K562 (cell line): ENCODE results near the gene NT5C1B. TPM values are rescaled to one million over a fixed set of nuclear protein-coding genes. Genes with fewer than 3 reads are reported as not detected.

Source experiments
- ATAC-seq: fragments of 200-7000 bp; cut with Tn5 transposase; 3 replicates; pipeline ENCODE4 v1.9.1; 2020; ENCODE audit warnings: moderate library complexity
- BruUV-seq: library from RNA; stranded (reverse); fragments of 400-500 nt; replicated peaks from 2 replicates; lab custom pipeline; 2021; lab: Mats Ljungman, UMichigan
- CTCF ChIA-PET: fragments of 300-600 bp; formaldehyde crosslinking; extraction: SDS; loops from one replicate; lab custom pipeline; 2021; ENCODE audit warnings: low intra/inter-chr PET ratio; lab: Yijun Ruan, JAX
- POLR2A ChIA-PET: fragments of 300-600, 350-650 bp; sonication (Branson Sonifier 250); formaldehyde crosslinking; extraction: SDS; loops from one replicate; lab custom pipeline; 2021; ENCODE audit warnings: antibody characterized with exemption, inconsistent platforms; lab: Yijun Ruan, JAX
- DNase-seq, 4 experiments: peaks; one replicate each; pipeline versions ENCODE4 v3.0.0 to v3.0.0-alpha.2; 2011 to 2018; ENCODE audit warnings: low spot score in 3 of 4, mixed read lengths in 3 of 4; ENCODE audit errors: extremely low read depth in 1 of 4
- FAIRE-seq: peaks from 2 replicates; lab custom pipeline; 2011; peaks lifted over from hg19 to GRCh38; lab: Jason Lieb, UNC
- H2AFZ ChIP-seq: 2 replicates; pipeline ENCODE4 v1.6.0; 2011; ENCODE audit warnings: low read depth, low read length, control low read depth, inconsistent platforms
- H3K27ac ChIP-seq: fragments of 200-600 bp; 3 replicates; pipeline ENCODE4 v1.8.0; 2011; ENCODE audit warnings: low read depth, mild to moderate bottlenecking, control low read depth, inconsistent platforms, low read length, moderate library complexity, mixed read lengths; ENCODE audit errors: extremely low read depth
- H3K27me3 ChIP-seq, 2 experiments: fragments of 300-600 bp in 1 of 2; 2 replicates in 1 of 2; 3 replicates in 1 of 2; pipeline versions ENCODE4 v1.6.0 to v1.8.0; 2011; ENCODE audit warnings: inconsistent platforms in 2 of 2, low read length in 2 of 2, mild to moderate bottlenecking in 1 of 2, mixed read lengths in 1 of 2, moderate library complexity in 1 of 2; ENCODE audit not compliant: control insufficient read depth in 2 of 2, insufficient read depth in 2 of 2
- H3K36me3 ChIP-seq: fragments of 300-600 bp; 3 replicates; pipeline ENCODE4 v1.8.0; 2011; ENCODE audit warnings: mild to moderate bottlenecking, low read length, inconsistent platforms; ENCODE audit not compliant: control insufficient read depth, insufficient read depth
- H3K4me1 ChIP-seq, 2 experiments: fragments of 200-600 bp in 1 of 2; replicated peaks in 1 of 2; 2 replicates in 1 of 2; 3 replicates in 1 of 2; pipeline versions ENCODE4 v1.5.1 to v1.8.0; 2011; ENCODE audit warnings: inconsistent platforms in 2 of 2, low read length in 2 of 2, mild to moderate bottlenecking in 1 of 2, mixed read lengths in 1 of 2, moderate library complexity in 1 of 2; ENCODE audit not compliant: control insufficient read depth in 2 of 2, insufficient read depth in 2 of 2
- H3K4me2 ChIP-seq: 2 replicates; pipeline ENCODE4 v1.6.1; 2011; ENCODE audit warnings: low read length, control low read depth, inconsistent platforms, mixed read lengths; ENCODE audit not compliant: insufficient read depth
- H3K4me3 ChIP-seq: fragments of 200-600 bp; sonication (generic), shearing (Covaris generic); 2 replicates; pipeline ENCODE4 v1.5.1; 2016; ENCODE audit warnings: control low read depth, inconsistent platforms
- H3K79me2 ChIP-seq: fragments of 200-600 bp; 3 replicates; pipeline ENCODE4 v1.8.0; 2011; ENCODE audit warnings: low read length, inconsistent platforms; ENCODE audit not compliant: control insufficient read depth, insufficient read depth
- H3K9ac ChIP-seq, 2 experiments: 2 replicates each; pipeline versions ENCODE4 v1.6.0 to v1.6.1; 2011; ENCODE audit warnings: low read depth in 2 of 2, low read length in 2 of 2, control low read depth in 1 of 2, inconsistent platforms in 1 of 2, mild to moderate bottlenecking in 1 of 2, mixed read lengths in 1 of 2; ENCODE audit not compliant: insufficient read depth in 1 of 2
- H3K9me1 ChIP-seq: one replicate; pipeline ENCODE4 v1.6.0; 2011; ENCODE audit warnings: inconsistent platforms, mild to moderate bottlenecking, low read length, moderate library complexity; ENCODE audit not compliant: control insufficient read depth, insufficient read depth
- H3K9me3 ChIP-seq: replicated peaks from 2 replicates; pipeline ENCODE4 v1.5.1; 2011; ENCODE audit warnings: low read depth, low read length, inconsistent platforms; ENCODE audit not compliant: control insufficient read depth, insufficient read depth
- H4K20me1 ChIP-seq: replicated peaks from 2 replicates; pipeline ENCODE4 v1.6.1; 2011; ENCODE audit warnings: low read length, inconsistent platforms, mixed read lengths; ENCODE audit not compliant: control insufficient read depth, insufficient read depth
- CREM ChIP-seq: IDR thresholded peaks from 2 replicates; pipeline ENCODE4 v1.6.1; 2014; ENCODE audit warnings: antibody characterized with exemption, low read depth
- SMARCA4 ChIP-seq: fragments of 450-650 bp; IDR thresholded peaks from 2 replicates; pipeline ENCODE4 v1.6.1; 2016
- SMARCE1 ChIP-seq: fragments of 450-650 bp; IDR thresholded peaks from 2 replicates; pipeline ENCODE4 v1.7.1; 2016; ENCODE audit warnings: mild to moderate bottlenecking
- ZBTB8A ChIP-seq: fragments of 450-650 bp; IDR thresholded peaks from 2 replicates; pipeline ENCODE4 v1.6.1; 2018; ENCODE audit warnings: mild to moderate bottlenecking, moderate library complexity; ENCODE audit not compliant: partially characterized antibody
- WGBS: fragments of 100-300 bp; shearing (Covaris generic); methylation state at CpG from one replicate; pipeline ENCODE4 v1.1.6; 2016; ENCODE audit warnings: low coverage, mixed read lengths; ENCODE audit not compliant: insufficient coverage; ENCODE audit errors: missing lambda C conversion rate; 5-methylcytosine and 5-hydroxymethylcytosine counted together
- in situ Hi-C: fragments of 300-500 bp; cut with MboI; formaldehyde crosslinking; loops from 4 replicates; pipeline ENCODE4 v1.15.0; 2018; ENCODE audit warnings: inconsistent platforms, mixed read lengths
- intact Hi-C: fragments of 100-400 bp; cut with micrococcal nuclease; formaldehyde crosslinking; loops from 2 replicates; pipeline ENCODE4 v1.14.2; 2022
- polyA plus RNA-seq, 8 experiments: library from polyadenylated mRNA; depleted of rRNA in 4 of 8; stranded (reverse) in 5 of 8; unstranded in 3 of 8; fragments of >200 nt; fragmentation: Nextera tagmentation in 2 of 8; fragmentation: Illumina TruSeq in 1 of 8; extraction: Ambion mirVana in 2 of 8; extraction: Trizol in 1 of 8; gene quantifications; 2 replicates each; pipeline versions ENCODE4 v1.2.1 to v1.2.3, GENCODE V29; 2011 to 2014; ENCODE audit warnings: inconsistent platforms in 1 of 8, missing spikeins in 1 of 8
- total RNA-seq, 7 experiments: library from RNA; depleted of rRNA in 6 of 7; stranded (reverse); fragments of >200 nt in 6 of 7; fragmentation: Illumina TruSeq in 2 of 7; extraction: Trizol in 2 of 7; gene quantifications; 2 replicates each; pipeline versions ENCODE4 v1.2.1 to v1.2.3, GENCODE V29; 2011 to 2021; ENCODE audit warnings: low replicate concordance in 1 of 7
- TF ChIP-seq, protein P1 (sequence below): sonication (generic); formaldehyde crosslinking; IDR thresholded peaks from 2 replicates; pipeline ENCODE4 v1.8.0; 2022; ENCODE audit warnings: missing genetic modification reagents, mild to moderate bottlenecking, borderline replicate concordance

Gene NT5C1B
- total and polyA plus RNA-seq, 9 of the 15 experiments (the other 6 are each of a cell fraction or from before 2014, with no cell fraction given): 0.07 TPM; not detected in 8

DNA sequence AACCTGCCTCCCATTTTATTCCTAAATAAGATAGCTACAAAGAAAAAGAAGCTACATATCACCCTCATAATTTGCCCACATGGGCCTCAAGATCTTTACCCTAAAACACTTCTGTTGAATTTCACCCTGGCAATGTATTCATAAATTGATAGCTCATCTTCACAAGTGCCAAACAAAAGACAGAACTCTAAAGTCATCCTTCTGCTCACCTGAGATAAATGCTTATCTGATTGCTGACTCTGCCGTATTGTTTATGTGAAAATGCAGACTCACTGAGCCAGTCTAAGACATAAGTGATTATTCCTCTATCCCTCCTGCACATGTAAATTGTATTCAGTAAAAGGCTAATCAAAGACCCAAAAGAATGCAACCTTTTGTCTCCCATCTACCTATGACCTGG, 30.9 kb downstream of the NT5C1B start (continued):
- TF ChIP-seq, protein P1, sequence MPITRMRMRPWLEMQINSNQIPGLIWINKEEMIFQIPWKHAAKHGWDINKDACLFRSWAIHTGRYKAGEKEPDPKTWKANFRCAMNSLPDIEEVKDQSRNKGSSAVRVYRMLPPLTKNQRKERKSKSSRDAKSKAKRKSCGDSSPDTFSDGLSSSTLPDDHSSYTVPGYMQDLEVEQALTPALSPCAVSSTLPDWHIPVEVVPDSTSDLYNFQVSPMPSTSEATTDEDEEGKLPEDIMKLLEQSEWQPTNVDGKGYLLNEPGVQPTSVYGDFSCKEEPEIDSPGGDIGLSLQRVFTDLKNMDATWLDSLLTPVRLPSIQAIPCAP (CRISPR knock-in tag): no peak
- TF ChIP-seq ZBTB8A (no peak), SMARCE1 (peak; percentile 80), CREM (peak; percentile 18; the same call in 1 of the 2 replicates)
- TF ChIP-seq, all 486 proteins: peak for 36

DNA sequence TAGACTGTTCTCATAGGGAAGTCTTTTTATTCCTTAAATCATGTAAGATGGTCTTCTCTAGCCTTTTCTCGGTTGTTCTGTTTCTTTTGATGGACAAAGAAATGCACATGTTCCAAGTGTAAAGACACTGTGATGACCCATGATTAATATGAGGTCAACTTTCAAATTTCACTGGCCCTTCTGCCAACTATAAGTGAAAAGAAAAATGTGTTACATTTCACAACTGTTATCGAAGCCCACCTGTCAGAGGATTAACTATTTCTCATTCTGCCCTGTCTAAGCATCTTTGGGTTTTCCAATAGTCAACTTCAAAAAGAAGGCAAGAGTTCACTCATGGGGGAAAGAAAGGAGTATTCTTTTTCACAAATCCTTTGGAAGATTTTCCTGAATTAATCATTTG, 32.2 kb downstream of the NT5C1B start:
- no peak for FAIRE-seq
- H3K9ac ChIP-seq: no peak overlapping the region
- no TSS peak for BruUV-seq
- WGBS: 85% methylated on average over 2 of the region's 2 CpGs
- no peak for TF ChIP-seq SMARCA4
- TF ChIP-seq, all 486 proteins: peak for 0
- intact Hi-C loops: loop anchor here (10.0 kb wide), 1 partner anchor 1328 kb away; no protein-coding TSS in a partner anchor
- Histone ChIP-seq H3K27me3 (no peaks in the 10 kb centered on the region), H2AFZ (no peak overlapping the region), H3K9me3 (no peaks in the 10 kb centered on the region), H3K27ac (no peak overlapping the region), H3K4me3 (no peak overlapping the region), H3K9me1 (no peaks in the 10 kb centered on the region), H3K4me2 (no peak overlapping the region), H3K36me3 (peaks cover 11% of the 10 kb centered on the region), H3K79me2 (peaks cover 39% of the 10 kb centered on the region), H4K20me1 (no peaks in the 10 kb centered on the region), H3K4me1 (peaks cover 9 to 20% of the 10 kb centered on the region in 2 experiments; a peak in 3 of 5 replicates)
- DNase-seq (no peak), ATAC-seq (no peak)
- ChIA-PET POLR2A (no interaction called here), CTCF (no interaction called here)
- in situ Hi-C loops: no loop called here
